ENCODE data around the gene EFNA5.

Gene EFNA5

GRCh38 chr5:107634981-107635848 lies 35.5 kb downstream of the EFNA5 start:
- no peak for DNase-seq (ENCODE audit: low read depth in 2 of 2)
- H3K4me3 ChIP-seq (replicated peaks in 1 of 2; ENCODE audit: low read depth in 2 of 2, low read length in 2 of 2): no peak overlapping the region
- TF ChIP-seq, protein P1, sequence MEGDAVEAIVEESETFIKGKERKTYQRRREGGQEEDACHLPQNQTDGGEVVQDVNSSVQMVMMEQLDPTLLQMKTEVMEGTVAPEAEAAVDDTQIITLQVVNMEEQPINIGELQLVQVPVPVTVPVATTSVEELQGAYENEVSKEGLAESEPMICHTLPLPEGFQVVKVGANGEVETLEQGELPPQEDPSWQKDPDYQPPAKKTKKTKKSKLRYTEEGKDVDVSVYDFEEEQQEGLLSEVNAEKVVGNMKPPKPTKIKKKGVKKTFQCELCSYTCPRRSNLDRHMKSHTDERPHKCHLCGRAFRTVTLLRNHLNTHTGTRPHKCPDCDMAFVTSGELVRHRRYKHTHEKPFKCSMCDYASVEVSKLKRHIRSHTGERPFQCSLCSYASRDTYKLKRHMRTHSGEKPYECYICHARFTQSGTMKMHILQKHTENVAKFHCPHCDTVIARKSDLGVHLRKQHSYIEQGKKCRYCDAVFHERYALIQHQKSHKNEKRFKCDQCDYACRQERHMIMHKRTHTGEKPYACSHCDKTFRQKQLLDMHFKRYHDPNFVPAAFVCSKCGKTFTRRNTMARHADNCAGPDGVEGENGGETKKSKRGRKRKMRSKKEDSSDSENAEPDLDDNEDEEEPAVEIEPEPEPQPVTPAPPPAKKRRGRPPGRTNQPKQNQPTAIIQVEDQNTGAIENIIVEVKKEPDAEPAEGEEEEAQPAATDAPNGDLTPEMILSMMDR (IDR thresholded peaks at IDR 0.05; ENCODE audit: low read depth, low read length): no peak

DNA sequence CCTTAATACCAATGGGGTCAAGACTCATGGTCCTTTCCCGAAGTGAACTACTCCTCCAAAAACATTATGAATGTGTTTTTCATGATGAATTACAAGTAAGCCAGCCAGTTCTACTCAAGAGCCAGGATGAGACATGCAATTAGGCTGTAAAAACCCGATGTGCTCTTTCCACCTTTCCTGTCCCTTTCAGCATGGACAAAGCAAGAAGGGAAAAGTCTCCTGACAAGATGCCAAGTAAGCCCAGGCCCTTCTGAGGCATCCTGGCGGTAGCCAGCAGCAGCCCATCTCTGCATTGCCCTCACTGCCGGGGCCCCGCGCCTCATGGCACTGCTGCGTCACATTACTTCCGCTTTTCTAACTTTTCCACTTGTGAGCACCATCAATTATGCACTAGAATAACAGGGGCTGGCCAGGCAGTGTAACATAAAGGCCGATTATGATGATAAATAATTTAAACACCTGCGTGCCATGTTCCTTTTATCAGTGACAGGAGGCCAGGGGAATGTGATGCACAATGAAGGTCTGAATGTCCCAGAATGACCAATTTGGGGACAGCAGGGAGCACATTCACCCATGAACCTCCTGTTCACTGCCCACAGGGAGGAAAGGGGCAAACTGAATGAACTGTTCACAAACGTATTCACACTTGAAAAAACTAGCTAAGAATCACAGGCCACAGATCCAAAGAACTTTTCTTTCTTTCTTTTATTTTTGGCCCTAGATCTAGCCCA lies 37.4 kb downstream of the EFNA5 start:
- no peak overlapping the region for H3K4me3 ChIP-seq (replicated peaks in 1 of 2; ENCODE audit: low read depth in 2 of 2, low read length in 2 of 2)
- TF ChIP-seq, protein P1 (IDR thresholded peaks at IDR 0.05; ENCODE audit: low read depth, low read length): no peak
- peak; percentile 26 to 68 for DNase-seq (ENCODE audit: low read depth in 2 of 2)

DNA sequence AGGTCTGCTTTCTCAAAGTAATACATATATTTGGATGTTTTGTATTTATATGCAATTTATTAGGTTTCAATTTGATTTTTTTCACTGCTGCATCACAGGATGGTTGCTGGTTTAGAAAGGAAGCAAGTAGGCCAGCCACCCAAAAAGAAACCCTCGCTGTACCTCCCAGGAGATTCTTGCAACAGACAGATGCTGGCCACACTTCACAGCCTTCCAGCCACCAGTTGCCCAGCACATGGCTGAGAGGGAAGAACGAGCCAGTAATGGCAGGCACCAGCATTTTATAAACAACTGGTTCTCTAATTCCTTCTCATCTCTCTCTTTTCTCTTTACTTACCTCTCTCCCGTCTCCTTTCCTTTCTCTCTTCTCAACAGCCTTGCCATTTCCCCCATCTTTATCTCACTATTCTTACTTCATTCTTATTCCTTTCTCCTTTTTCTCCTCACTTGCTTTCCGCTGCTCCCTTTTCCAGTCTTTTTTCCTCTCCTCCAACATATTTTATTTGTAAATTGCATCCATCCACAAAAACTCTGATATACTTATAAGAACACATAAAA lies 38.9 kb downstream of the EFNA5 start:
- TF ChIP-seq, protein P1 (IDR thresholded peaks at IDR 0.05; ENCODE audit: low read depth, low read length): no peak
- no peak overlapping the region for H3K4me3 ChIP-seq (replicated peaks in 1 of 2; ENCODE audit: low read depth in 2 of 2, low read length in 2 of 2)
- no peak for DNase-seq (ENCODE audit: low read depth in 2 of 2)

DNA sequence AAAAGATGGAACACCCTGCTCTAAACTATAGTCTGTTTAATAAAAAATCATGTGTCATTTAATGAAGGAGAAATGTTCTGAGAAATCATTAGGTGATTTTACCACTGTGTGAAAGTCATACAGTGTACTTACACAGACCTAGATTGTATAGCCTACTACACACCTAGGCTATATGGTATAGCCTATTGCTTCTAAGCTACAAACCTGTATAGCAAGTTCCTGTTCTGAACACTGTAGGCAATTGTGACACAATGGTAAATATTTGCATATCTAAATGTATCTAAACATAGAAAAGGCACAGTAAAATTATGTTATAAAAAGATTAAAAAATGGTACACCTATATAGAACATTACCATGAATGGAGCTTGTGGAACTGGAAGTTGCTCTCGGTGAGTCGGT lies 40.6 kb downstream of the EFNA5 start:
- TF ChIP-seq, protein P1 (IDR thresholded peaks at IDR 0.05; ENCODE audit: low read depth, low read length): no peak
- H3K4me3 ChIP-seq (replicated peaks in 1 of 2; ENCODE audit: low read depth in 2 of 2, low read length in 2 of 2): no peak overlapping the region
- DNase-seq (ENCODE audit: low read depth in 2 of 2): no peak

GRCh38 chr5:107624235-107624634 lies 46.5 kb downstream of the EFNA5 start:
- H3K4me3 ChIP-seq (replicated peaks in 1 of 2; ENCODE audit: low read depth in 2 of 2, low read length in 2 of 2): no peak overlapping the region
- TF ChIP-seq, protein P1 (IDR thresholded peaks at IDR 0.05; ENCODE audit: low read depth, low read length): no peak
- no peak for DNase-seq (ENCODE audit: low read depth in 2 of 2)

DNA sequence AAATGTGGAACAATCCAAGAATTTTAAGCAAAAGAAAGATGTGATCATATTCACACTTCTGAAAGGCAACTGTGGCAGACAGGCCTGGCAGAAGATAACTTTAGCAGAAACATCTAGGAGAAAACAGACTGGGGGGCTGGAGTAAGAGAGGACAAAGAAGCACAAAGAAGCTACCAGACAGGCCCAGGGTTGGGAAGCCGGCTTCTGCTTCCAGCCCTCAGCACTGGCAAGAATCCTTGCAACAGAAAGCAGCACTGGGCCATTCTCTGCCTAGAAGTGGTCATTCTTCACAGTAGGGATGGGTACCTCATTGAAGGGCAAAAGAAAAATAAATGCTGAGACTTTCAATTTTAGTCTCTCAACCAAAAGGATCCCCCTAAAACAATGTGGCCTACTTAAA lies 49.6 kb downstream of the EFNA5 start:
- no peak overlapping the region for H3K4me3 ChIP-seq (replicated peaks in 1 of 2; ENCODE audit: low read depth in 2 of 2, low read length in 2 of 2)
- DNase-seq (ENCODE audit: low read depth in 2 of 2): no peak
- TF ChIP-seq, protein P1 (IDR thresholded peaks at IDR 0.05; ENCODE audit: low read depth, low read length): no peak
